PFSK-1 (cell line): ENCODE measurements around the gene NR2E1.

Source experiments
- SIN3A ChIP-seq: IDR thresholded peaks from 2 replicates; pipeline ENCODE4 v1.6.1; 2012; ENCODE audit warnings: mild to moderate bottlenecking, low read length, moderate library complexity, borderline replicate concordance; ENCODE audit not compliant: insufficient read depth
- TAF1 ChIP-seq: IDR thresholded peaks from 2 replicates; pipeline ENCODE4 v1.6.1; 2012; ENCODE audit warnings: low read length, control low read depth, borderline replicate concordance; ENCODE audit not compliant: insufficient read depth

GRCh38 chr6:108157234-108157980, 8.4 kb upstream of the NR2E1 start:
- no peak for TF ChIP-seq TAF1
- no peak for TF ChIP-seq SIN3A
